Thyroid gland (tissue), 4 donors: Measurements from ENCODE around the gene SLCO3A1. TPM values are rescaled to one million over a fixed set of nuclear protein-coding genes. Genes with fewer than 3 reads are reported as not detected.

Source experiments
- DNase-seq, 2 donors: peaks; one replicate each; pipeline ENCODE4 v3.0.0-alpha.2; 2019
- H3K27ac ChIP-seq, 3 donors: fragments of 200-600 bp; sonication (generic); 1 replicate in 2 of 3; 2 replicates in 1 of 3; pipeline ENCODE4 v1.5.1; 2016 to 2019; ENCODE audit warnings: mild to moderate bottlenecking in 1 of 3, moderate library complexity in 1 of 3
- H3K27me3 ChIP-seq: fragments of 200-600 bp; sonication (generic); one replicate; pipeline ENCODE4 v1.5.1; 2019
- H3K36me3 ChIP-seq, 2 donors: fragments of 200-600 bp; sonication (generic); one replicate each; pipeline ENCODE4 v1.5.1; 2016 to 2019
- H3K4me1 ChIP-seq, 2 donors: fragments of 200-600 bp; sonication (generic); one replicate each; pipeline ENCODE4 v1.5.1; 2017 to 2019
- H3K4me3 ChIP-seq, 3 donors: fragments of 200-600 bp; sonication (generic); replicated peaks in 1 of 3; 1 replicate in 2 of 3; 2 replicates in 1 of 3; pipeline ENCODE4 v1.5.1; 2016; ENCODE audit warnings: mild to moderate bottlenecking in 1 of 3
- H3K9me3 ChIP-seq: fragments of 200-600 bp; sonication (generic); one replicate; pipeline ENCODE4 v1.5.1; 2017
- CTCF ChIP-seq, 6 experiments: fragments of 200-600 bp in 3 of 6; fragments of 450-650 bp in 3 of 6; sonication (generic) in 3 of 6; IDR thresholded peaks; one replicate each; pipeline ENCODE4 v1.5.1; 2016 to 2019; ENCODE audit warnings: antibody characterized with exemption in 6 of 6, mild to moderate bottlenecking in 2 of 6, inconsistent platforms in 1 of 6, moderate library complexity in 1 of 6
- POLR2A ChIP-seq, 2 donors: fragments of 450-650 bp; IDR thresholded peaks; one replicate each; pipeline ENCODE4 v1.6.1; 2017; ENCODE audit warnings: antibody characterized with exemption in 2 of 2, mild to moderate bottlenecking in 2 of 2, moderate library complexity in 1 of 2
- WGBS, 2 donors: methylation state at CpG; one replicate each; pipeline ENCODE4 v1.1.5; 2017; 5-methylcytosine and 5-hydroxymethylcytosine counted together
- intact Hi-C: fragments of 100-400 bp; cut with DNase I; formaldehyde crosslinking; loops from one replicate; pipeline ENCODE4 v1.15.1; 2023
- total RNA-seq, 4 donors: library from RNA; depleted of rRNA; stranded (reverse); fragments of >200 nt; gene quantifications; one replicate each; pipeline ENCODE4 v1.2.3, GENCODE V29; 2016

Gene SLCO3A1
- total RNA-seq, 4 donors from 2014 or later, result 23.3 to 31.4 (median 28.0) TPM

GRCh38 chr15:91896341-91897055 lies 43.0 kb downstream of the SLCO3A1 start:
- Histone ChIP-seq H3K27ac (no peak overlapping the region), H3K4me1 (peaks cover 0 to 5% of the 10 kb centered on the region in 2 donors), H3K27me3 (no peaks in the 10 kb centered on the region), H3K36me3 (no peaks in the 10 kb centered on the region), H3K4me3 (no peak overlapping the region), H3K9me3 (no peaks in the 10 kb centered on the region)
- intact Hi-C loops, result no loop called here
- 87 to 90% methylated on average over 5 of the region's 5 CpGs for WGBS, 2 donors
- TF ChIP-seq POLR2A (IDR thresholded peaks at IDR 0.05) (no peak), CTCF (IDR thresholded peaks at IDR 0.05) (no peak)
- no peak for DNase-seq

- Histone ChIP-seq H3K36me3 (no peaks in the 10 kb centered on the region), H3K4me1 (peaks cover 0 to 5% of the 10 kb centered on the region in 2 donors), H3K27me3 (no peaks in the 10 kb centered on the region), H3K4me3 (no peak overlapping the region), H3K27ac (no peak overlapping the region), H3K9me3 (no peaks in the 10 kb centered on the region)
- intact Hi-C loops, result no loop called here
- TF ChIP-seq CTCF (IDR thresholded peaks at IDR 0.05) (no peak), POLR2A (IDR thresholded peaks at IDR 0.05) (no peak)
- DNase-seq, result no peak
- 87 to 88% methylated on average over 14 of the region's 14 CpGs for WGBS, 2 donors
Measured at GRCh38 chr15:91897585-91898372, 44.3 kb downstream of the SLCO3A1 start.

GRCh38 chr15:91898843-91899242 lies 45.3 kb downstream of the SLCO3A1 start:
- no peak for DNase-seq
- no peak overlapping the region for H3K27ac ChIP-seq
- H3K27me3 ChIP-seq, result no peaks in the 10 kb centered on the region
- intact Hi-C loops, result no loop called here
- TF ChIP-seq CTCF (IDR thresholded peaks at IDR 0.05), result no peak
- no peak for TF ChIP-seq POLR2A (IDR thresholded peaks at IDR 0.05)
- 85 to 86% methylated on average over 3 of the region's 3 CpGs for WGBS, 2 donors
- H3K36me3 ChIP-seq, result no peaks in the 10 kb centered on the region
- H3K4me3 ChIP-seq, result no peak overlapping the region
- peaks cover 0 to 5% of the 10 kb centered on the region in 2 donors for H3K4me1 ChIP-seq
- H3K9me3 ChIP-seq, result no peaks in the 10 kb centered on the region

- no peak overlapping the region for H3K27ac ChIP-seq
- TF ChIP-seq POLR2A (IDR thresholded peaks at IDR 0.05) (no peak), CTCF (IDR thresholded peaks at IDR 0.05) (no peak)
- no peaks in the 10 kb centered on the region for H3K4me1 ChIP-seq
- no peaks in the 10 kb centered on the region for H3K36me3 ChIP-seq
- H3K4me3 ChIP-seq, result no peak overlapping the region
- H3K27me3 ChIP-seq, result no peaks in the 10 kb centered on the region
- no peaks in the 10 kb centered on the region for H3K9me3 ChIP-seq
- intact Hi-C loops, result no loop called here
- DNase-seq, result no peak
- 91 to 94% methylated on average over 1 of the region's 1 CpG for WGBS, 2 donors
Measured at GRCh38 chr15:91904942-91905341, 51.4 kb downstream of the SLCO3A1 start.

- Histone ChIP-seq H3K4me1 (peaks cover 0 to 3% of the 10 kb centered on the region in 2 donors), H3K36me3 (no peaks in the 10 kb centered on the region), H3K27me3 (no peaks in the 10 kb centered on the region), H3K27ac (no peak overlapping the region), H3K9me3 (no peaks in the 10 kb centered on the region), H3K4me3 (no peak overlapping the region)
- WGBS, 2 donors, result 94 to 95% methylated on average over 3 of the region's 3 CpGs
- TF ChIP-seq CTCF (IDR thresholded peaks at IDR 0.05) (no peak), POLR2A (IDR thresholded peaks at IDR 0.05) (no peak)
- no peak for DNase-seq
- intact Hi-C loops, result no loop called here
Measured at GRCh38 chr15:91908391-91908790, 54.9 kb downstream of the SLCO3A1 start.
